ENCODE results near the gene AGAP5. TPM values are rescaled to one million over a fixed set of nuclear protein-coding genes. Genes with fewer than 3 reads are reported as not detected.
"Not testable (repeated sequence)": the region's sequence is repeated elsewhere in the genome, so short reads cannot be mapped to it uniquely, and the experiment has no call there.

The AGAP5 gene
- 4.3 TPM for polyA plus RNA-seq (2013)

DNA sequence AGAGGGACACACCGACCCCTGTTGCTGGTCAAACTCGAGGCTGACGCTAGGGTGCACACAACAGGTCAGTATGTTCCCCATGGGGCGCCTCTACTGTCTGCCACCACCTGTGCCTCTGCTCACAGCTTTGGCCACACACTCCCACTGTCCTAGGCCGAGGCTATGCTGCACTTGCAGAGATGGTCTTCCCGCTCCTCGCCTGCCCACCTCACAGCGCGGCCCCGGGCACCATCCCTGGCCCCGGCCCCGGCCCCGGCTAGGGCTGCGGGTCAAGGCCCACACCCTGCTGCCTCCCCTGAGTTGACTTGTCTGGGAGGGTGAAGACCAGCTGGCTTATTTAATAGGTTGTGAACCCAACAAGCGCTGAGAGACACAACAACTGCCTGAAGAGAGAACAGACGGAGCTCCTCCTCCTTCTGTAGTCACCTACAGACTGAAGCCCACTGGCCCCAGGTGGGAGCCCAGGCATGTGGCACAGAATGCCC, at the start of gene AGAP5:
Gene AGAP5 (minus strand): TSS at position 435 of the 485 bp plus-strand sequence. CDS start 354 bp downstream, at position 81.
- H3K27ac ChIP-seq (ENCODE audit: insufficient read depth in 1 of 2, low read depth in 1 of 2, low read length in 2 of 2, poor library complexity in 1 of 2, severe bottlenecking in 2 of 2); H3K9me3 ChIP-seq (ENCODE audit: control extremely low read depth in 1 of 5, control insufficient read depth in 4 of 5, insufficient read depth in 2 of 5, low read depth in 1 of 5, low read length in 4 of 5); DNase-seq; POLR2A ChIA-PET; CTCF ChIA-PET; H3K36me3 ChIP-seq (ENCODE audit: control insufficient read depth in 4 of 4, insufficient read depth in 4 of 4, low read length in 3 of 4); H3K4me1 ChIP-seq (ENCODE audit: control extremely low read depth in 1 of 4, control insufficient read depth in 4 of 4, insufficient read depth in 4 of 4, low read length in 3 of 4); H3K27me3 ChIP-seq (replicated peaks in 2 of 5; ENCODE audit: control insufficient read depth in 4 of 5, insufficient read depth in 5 of 5, low read length in 4 of 5); H3K4me3 ChIP-seq (ENCODE audit: control insufficient read depth in 1 of 7, extremely low read depth in 1 of 7, insufficient read depth in 4 of 7, low read depth in 2 of 7, low read length in 6 of 7): not testable (repeated sequence)
- 100% methylated on average over 5 of the region's 16 CpGs for WGBS (ENCODE audit: insufficient coverage)

DNA sequence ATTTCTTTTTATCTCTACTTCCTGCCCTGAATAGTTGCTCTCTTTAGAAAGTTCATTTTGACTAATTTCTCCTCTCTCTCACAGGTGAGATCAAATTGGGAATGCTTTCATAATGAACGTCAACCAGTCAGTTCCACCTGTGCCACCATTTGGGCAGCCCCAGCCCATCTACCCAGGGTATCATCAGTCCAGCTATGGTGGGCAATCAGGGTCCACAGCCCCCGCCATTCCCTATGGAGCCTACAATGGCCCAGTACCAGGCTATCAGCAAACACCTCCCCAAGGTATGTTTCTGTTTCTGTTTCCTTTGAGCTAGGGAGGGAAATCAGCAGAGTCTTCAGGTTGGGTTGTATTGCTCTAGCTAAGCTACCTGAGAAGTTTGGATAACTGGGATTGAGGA, 48.8 kb upstream of the AGAP5 start:
- peaks cover 11 to 23% (median 15%) of the 10 kb centered on the region in 4 experiments for H3K4me1 ChIP-seq (ENCODE audit: control extremely low read depth in 1 of 4, control insufficient read depth in 4 of 4, insufficient read depth in 4 of 4, low read length in 3 of 4)
- no peak overlapping the region for H3K27ac ChIP-seq (ENCODE audit: insufficient read depth in 1 of 2, low read depth in 1 of 2, low read length in 2 of 2, poor library complexity in 1 of 2, severe bottlenecking in 2 of 2)
- no peaks in the 10 kb centered on the region for H3K9me3 ChIP-seq (ENCODE audit: control extremely low read depth in 1 of 5, control insufficient read depth in 4 of 5, insufficient read depth in 2 of 5, low read depth in 1 of 5, low read length in 4 of 5)
- ChIA-PET POLR2A (no interaction called here), CTCF (interaction anchor here (0.8 to 1.1 kb wide), 3 partner anchors 9 to 23 kb away, joined by 3 read pairs; no protein-coding TSS in a partner anchor)
- WGBS (ENCODE audit: insufficient coverage) = 100% methylated on average over 1 of the region's 2 CpGs
- no peak for DNase-seq
- H3K4me3 ChIP-seq (ENCODE audit: control insufficient read depth in 1 of 7, extremely low read depth in 1 of 7, insufficient read depth in 4 of 7, low read depth in 2 of 7, low read length in 6 of 7) = no peak overlapping the region
- H3K36me3 ChIP-seq (ENCODE audit: control insufficient read depth in 4 of 4, insufficient read depth in 4 of 4, low read length in 3 of 4) = peaks cover 17 to 34% (median 27%) of the 10 kb centered on the region in 4 experiments
- H3K27me3 ChIP-seq (replicated peaks in 2 of 5; ENCODE audit: control insufficient read depth in 4 of 5, insufficient read depth in 5 of 5, low read length in 4 of 5) = no peaks in the 10 kb centered on the region

DNA sequence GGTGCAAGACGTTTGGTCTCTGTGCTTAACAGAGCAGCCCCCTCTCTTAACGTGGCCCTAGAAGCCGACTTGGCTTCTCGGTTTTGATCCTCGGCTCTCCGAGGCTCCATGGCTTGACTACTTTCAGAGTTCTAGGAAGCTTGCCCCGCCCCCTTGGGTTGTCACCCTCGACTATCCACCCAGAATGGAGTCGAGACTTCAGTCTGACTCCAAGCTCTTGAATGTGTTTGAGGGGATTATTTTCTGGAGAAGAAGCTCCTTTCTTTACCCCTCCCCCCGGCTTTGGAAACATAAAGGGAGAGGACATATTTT, 46.7 kb upstream of the AGAP5 start:
- CTCF ChIA-PET = interaction anchor here (1.0 to 1.3 kb wide), 4 partner anchors 11 to 33 kb away, joined by 3 to 5 read pairs (median 3); no protein-coding TSS in a partner anchor
- DNase-seq = peak; percentile 68 to 89 (median 87)
- Histone ChIP-seq H3K36me3 (ENCODE audit: control insufficient read depth in 4 of 4, insufficient read depth in 4 of 4, low read length in 3 of 4) (peaks cover 0 to 15% (median 10%) of the 10 kb centered on the region in 4 experiments), H3K27ac (ENCODE audit: insufficient read depth in 1 of 2, low read depth in 1 of 2, low read length in 2 of 2, poor library complexity in 1 of 2, severe bottlenecking in 2 of 2) (peak overlapping the region; percentile 93 to 98), H3K9me3 (ENCODE audit: control extremely low read depth in 1 of 5, control insufficient read depth in 4 of 5, insufficient read depth in 2 of 5, low read depth in 1 of 5, low read length in 4 of 5) (no peaks in the 10 kb centered on the region), H3K4me3 (ENCODE audit: control insufficient read depth in 1 of 7, extremely low read depth in 1 of 7, insufficient read depth in 4 of 7, low read depth in 2 of 7, low read length in 6 of 7) (peak overlapping the region; percentile 93 to 99 (median 96)), H3K4me1 (ENCODE audit: control extremely low read depth in 1 of 4, control insufficient read depth in 4 of 4, insufficient read depth in 4 of 4, low read length in 3 of 4) (peaks cover 11 to 23% (median 15%) of the 10 kb centered on the region in 4 experiments), H3K27me3 (replicated peaks in 2 of 5; ENCODE audit: control insufficient read depth in 4 of 5, insufficient read depth in 5 of 5, low read length in 4 of 5) (no peaks in the 10 kb centered on the region)
- WGBS (ENCODE audit: insufficient coverage) = 0% methylated on average over 8 of the region's 10 CpGs
- POLR2A ChIA-PET = interaction anchor here (1.0 to 2.8 kb wide), 3 partner anchors 14 to 119 kb away, joined by 3 to 16 read pairs (median 6); no protein-coding TSS in a partner anchor

DNA sequence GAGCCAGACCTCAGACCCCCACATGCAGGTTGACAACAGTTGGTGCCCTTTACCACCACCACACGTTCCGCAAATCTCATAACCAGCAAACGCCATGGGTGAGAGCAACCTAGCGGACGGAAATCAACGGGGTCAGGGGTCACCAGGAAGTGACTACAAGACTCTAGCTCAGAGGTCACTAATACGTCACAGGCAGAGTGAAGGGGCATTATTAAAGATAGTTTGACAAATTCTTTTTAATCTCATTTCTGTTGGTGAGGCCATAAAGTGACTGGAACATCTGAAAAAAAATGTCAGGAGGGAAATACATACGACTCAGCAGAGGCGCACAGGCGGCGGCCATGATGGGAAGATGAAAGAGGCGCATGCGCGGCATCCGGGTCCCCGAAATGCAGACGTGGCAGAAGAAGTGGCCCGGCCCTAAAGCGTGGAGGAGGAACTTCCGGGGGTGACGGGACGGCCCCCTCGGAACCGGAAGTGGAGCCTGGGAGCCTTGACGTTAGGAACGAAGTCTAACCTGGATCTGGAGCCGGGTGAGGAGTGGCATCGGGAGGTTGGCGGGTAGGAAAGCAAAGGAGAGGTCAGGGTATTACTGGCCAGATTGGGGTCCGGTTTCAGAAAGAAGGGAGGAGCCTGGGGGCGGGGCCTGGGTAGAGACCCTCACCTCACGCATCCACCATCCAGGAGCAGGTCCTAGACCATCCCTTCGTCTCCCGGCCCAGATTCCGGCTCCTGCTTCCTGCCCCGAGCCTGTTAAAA, 46.2 kb upstream of the AGAP5 start, which contains the start of gene SEC24C:
Gene SEC24C (plus strand): TSS at position 468 of the 759 bp plus-strand sequence. CDS start 2,461 bp downstream, outside the sequence.
- Histone ChIP-seq H3K36me3 (ENCODE audit: control insufficient read depth in 4 of 4, insufficient read depth in 4 of 4, low read length in 3 of 4) (peaks cover 0 to 12% (median 8%) of the 10 kb centered on the region in 4 experiments), H3K27ac (ENCODE audit: insufficient read depth in 1 of 2, low read depth in 1 of 2, low read length in 2 of 2, poor library complexity in 1 of 2, severe bottlenecking in 2 of 2) (peak within 1 kb of the TSS; percentile 93 to 98), H3K4me1 (ENCODE audit: control extremely low read depth in 1 of 4, control insufficient read depth in 4 of 4, insufficient read depth in 4 of 4, low read length in 3 of 4) (peaks cover 11 to 23% (median 15%) of the 10 kb centered on the region in 4 experiments), H3K9me3 (ENCODE audit: control extremely low read depth in 1 of 5, control insufficient read depth in 4 of 5, insufficient read depth in 2 of 5, low read depth in 1 of 5, low read length in 4 of 5) (no peaks in the 10 kb centered on the region), H3K4me3 (ENCODE audit: control insufficient read depth in 1 of 7, extremely low read depth in 1 of 7, insufficient read depth in 4 of 7, low read depth in 2 of 7, low read length in 6 of 7) (peak within 1 kb of the TSS; percentile 93 to 99 (median 96)), H3K27me3 (replicated peaks in 2 of 5; ENCODE audit: control insufficient read depth in 4 of 5, insufficient read depth in 5 of 5, low read length in 4 of 5) (no peaks in the 10 kb centered on the region)
- ChIA-PET POLR2A (interaction anchor here (1.0 to 2.8 kb wide), 3 partner anchors 14 to 118 kb away, joined by 3 to 16 read pairs (median 6); no protein-coding TSS in a partner anchor), CTCF (interaction anchor here (0.6 to 1.3 kb wide), 6 partner anchors 10 to 51 kb away, joined by 3 to 9 read pairs (median 4); no protein-coding TSS in a partner anchor)
- WGBS (ENCODE audit: insufficient coverage) = under 1% methylated on average over 26 of the region's 36 CpGs
- DNase-seq = peak; percentile 94 to 97 (median 96)

DNA sequence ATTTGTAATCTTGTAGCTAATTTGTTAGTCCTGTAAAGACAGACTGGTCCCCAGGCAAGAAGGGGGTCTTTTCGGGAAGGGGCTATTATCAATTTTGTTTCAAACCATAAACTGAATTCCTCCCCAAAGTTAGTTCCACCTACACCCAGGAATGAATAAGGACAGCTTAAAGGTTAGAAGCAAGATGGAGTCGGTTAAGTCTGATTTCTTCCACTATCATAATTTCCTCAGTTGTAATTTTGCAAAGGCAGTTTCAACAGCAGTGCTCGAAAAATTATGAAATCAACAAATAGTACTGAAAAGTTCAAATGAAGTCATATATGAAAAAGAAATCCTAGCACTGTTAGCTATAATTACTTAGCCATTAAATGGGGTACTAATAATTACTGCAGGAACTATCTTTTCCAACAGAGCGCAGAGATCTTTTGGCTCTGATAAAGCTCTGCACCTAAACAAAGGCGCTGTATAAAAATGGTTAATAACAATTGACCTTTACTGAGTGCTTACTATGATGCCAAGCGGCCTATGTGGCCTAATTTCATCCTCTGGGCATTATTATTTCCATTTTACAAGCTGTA, 45.5 kb upstream of the AGAP5 start:
- DNase-seq = peak in 1 of 3 donors; percentile 4
- ChIA-PET POLR2A (interaction anchor here (1.5 to 2.8 kb wide), 2 partner anchors 13 to 117 kb away, joined by 3 to 16 read pairs; no protein-coding TSS in a partner anchor), CTCF (interaction anchor here (0.6 to 1.2 kb wide), 3 partner anchors 12 to 214 kb away, joined by 3 to 9 read pairs (median 4); no protein-coding TSS in a partner anchor)
- peak overlapping the region in 6 of 7 experiments; percentile 93 to 99 (median 96) for H3K4me3 ChIP-seq (ENCODE audit: control insufficient read depth in 1 of 7, extremely low read depth in 1 of 7, insufficient read depth in 4 of 7, low read depth in 2 of 7, low read length in 6 of 7)
- peaks cover 11 to 23% (median 15%) of the 10 kb centered on the region in 4 experiments for H3K4me1 ChIP-seq (ENCODE audit: control extremely low read depth in 1 of 4, control insufficient read depth in 4 of 4, insufficient read depth in 4 of 4, low read length in 3 of 4)
- 33% methylated on average over 3 of the region's 6 CpGs for WGBS (ENCODE audit: insufficient coverage)
- no peaks in the 10 kb centered on the region for H3K9me3 ChIP-seq (ENCODE audit: control extremely low read depth in 1 of 5, control insufficient read depth in 4 of 5, insufficient read depth in 2 of 5, low read depth in 1 of 5, low read length in 4 of 5)
- peak overlapping the region; percentile 93 to 98 for H3K27ac ChIP-seq (ENCODE audit: insufficient read depth in 1 of 2, low read depth in 1 of 2, low read length in 2 of 2, poor library complexity in 1 of 2, severe bottlenecking in 2 of 2)
- H3K36me3 ChIP-seq (ENCODE audit: control insufficient read depth in 4 of 4, insufficient read depth in 4 of 4, low read length in 3 of 4) = peaks cover 0 to 9% (median 5%) of the 10 kb centered on the region in 4 experiments
- H3K27me3 ChIP-seq (replicated peaks in 2 of 5; ENCODE audit: control insufficient read depth in 4 of 5, insufficient read depth in 5 of 5, low read length in 4 of 5) = no peaks in the 10 kb centered on the region

DNA sequence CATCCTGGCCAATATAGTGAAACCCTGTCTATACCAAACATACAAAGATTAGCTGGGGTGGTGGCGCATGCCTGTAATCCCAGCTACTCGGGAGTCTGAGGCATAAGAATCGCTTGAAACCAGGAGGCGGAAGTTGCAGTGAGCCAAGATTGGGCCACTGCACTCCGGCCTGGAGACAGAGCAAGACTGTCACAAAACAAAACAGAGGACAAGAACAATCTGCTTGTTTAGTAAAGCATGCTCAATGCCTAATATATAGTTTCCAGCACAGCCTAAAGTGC, 44.5 kb upstream of the AGAP5 start:
- 93% methylated on average over 4 of the region's 5 CpGs for WGBS (ENCODE audit: insufficient coverage)

More for the DNA sequence above, 44.5 kb upstream of the AGAP5 start:
- H3K27ac ChIP-seq (ENCODE audit: insufficient read depth in 1 of 2, low read depth in 1 of 2, low read length in 2 of 2, poor library complexity in 1 of 2, severe bottlenecking in 2 of 2) = no peak overlapping the region
- H3K9me3 ChIP-seq (ENCODE audit: control extremely low read depth in 1 of 5, control insufficient read depth in 4 of 5, insufficient read depth in 2 of 5, low read depth in 1 of 5, low read length in 4 of 5) = no peaks in the 10 kb centered on the region
- H3K36me3 ChIP-seq (ENCODE audit: control insufficient read depth in 4 of 4, insufficient read depth in 4 of 4, low read length in 3 of 4) = peaks cover 0 to 9% (median 5%) of the 10 kb centered on the region in 4 experiments
- H3K4me1 ChIP-seq (ENCODE audit: control extremely low read depth in 1 of 4, control insufficient read depth in 4 of 4, insufficient read depth in 4 of 4, low read length in 3 of 4) = peaks cover 11 to 23% (median 15%) of the 10 kb centered on the region in 4 experiments
- no peaks in the 10 kb centered on the region for H3K27me3 ChIP-seq (replicated peaks in 2 of 5; ENCODE audit: control insufficient read depth in 4 of 5, insufficient read depth in 5 of 5, low read length in 4 of 5)
- no peak for DNase-seq
- no peak overlapping the region for H3K4me3 ChIP-seq (ENCODE audit: control insufficient read depth in 1 of 7, extremely low read depth in 1 of 7, insufficient read depth in 4 of 7, low read depth in 2 of 7, low read length in 6 of 7)
- ChIA-PET POLR2A (interaction anchor here (0.5 to 2.8 kb wide), 2 partner anchors 12 to 111 kb away, joined by 3 to 16 read pairs; no protein-coding TSS in a partner anchor), CTCF (no interaction called here)
